Stimulated activated naive CD8-positive, alpha-beta T cell treated with anti-CD3 and anti-CD28 coated beads, Interleukin-15, Interleukin-2, amounts not matched to agents 100 ng/mL and 50 ng/mL, for 24 hours (primary cell): Measurements from ENCODE around the gene PTGFR.

Experiments used
- H3K27ac Mint-ChIP-seq: one replicate; pipeline ENCODE4 v1.8.0; 2021; ENCODE audit warnings: mild to moderate bottlenecking, mixed read lengths
- H3K27me3 Mint-ChIP-seq: one replicate; pipeline ENCODE4 v1.8.0; 2021; ENCODE audit warnings: mixed read lengths
- H3K36me3 Mint-ChIP-seq: one replicate; pipeline ENCODE4 v1.8.0; 2021; ENCODE audit warnings: low read depth, mixed read lengths
- H3K4me1 Mint-ChIP-seq: one replicate; pipeline ENCODE4 v1.8.0; 2021; ENCODE audit warnings: low read depth, mixed read lengths
- H3K4me3 Mint-ChIP-seq: one replicate; pipeline ENCODE4 v1.8.0; 2021; ENCODE audit warnings: mild to moderate bottlenecking, mixed read lengths
- H3K9me3 Mint-ChIP-seq: one replicate; pipeline ENCODE4 v1.8.0; 2021; ENCODE audit warnings: mixed read lengths

PTGFR gene

GRCh38 chr1:78543941-78544643 lies 53.3 kb downstream of the PTGFR start:
- Mint-ChIP-seq H3K27ac (no peak overlapping the region), H3K4me3 (no peak overlapping the region), H3K4me1 (no peaks in the 10 kb centered on the region), H3K36me3 (no peaks in the 10 kb centered on the region), H3K27me3 (peaks cover 10% of the 10 kb centered on the region), H3K9me3 (peaks cover 4% of the 10 kb centered on the region)

- peaks cover 6% of the 10 kb centered on the region for H3K27me3 Mint-ChIP-seq
- no peaks in the 10 kb centered on the region for H3K36me3 Mint-ChIP-seq
- H3K4me3 Mint-ChIP-seq, result no peak overlapping the region
- no peaks in the 10 kb centered on the region for H3K4me1 Mint-ChIP-seq
- H3K9me3 Mint-ChIP-seq, result no peaks in the 10 kb centered on the region
- H3K27ac Mint-ChIP-seq, result no peak overlapping the region
Measured at GRCh38 chr1:78547081-78547480, 56.3 kb downstream of the PTGFR start.

DNA sequence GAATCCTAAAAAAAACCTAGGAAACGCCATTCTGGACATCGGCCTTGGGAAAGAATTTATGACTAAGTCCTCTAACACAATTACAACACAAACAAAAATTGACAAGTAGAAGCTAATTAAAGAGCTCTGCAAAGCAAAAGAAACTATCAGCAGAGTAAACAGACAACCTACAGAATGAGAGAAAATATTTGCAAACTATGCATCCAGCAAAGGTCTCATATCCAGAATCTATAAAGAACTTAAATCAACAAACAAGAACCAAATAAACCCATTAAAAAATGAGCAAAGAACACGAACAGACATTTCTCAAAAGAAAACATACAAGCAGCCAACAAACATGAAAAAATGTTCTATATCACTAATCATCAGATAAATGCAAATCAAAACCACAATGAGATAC lies 58.6 kb downstream of the PTGFR start:
- peaks cover 9% of the 10 kb centered on the region for H3K27me3 Mint-ChIP-seq
- no peaks in the 10 kb centered on the region for H3K4me1 Mint-ChIP-seq
- no peak overlapping the region for H3K4me3 Mint-ChIP-seq
- no peaks in the 10 kb centered on the region for H3K9me3 Mint-ChIP-seq
- no peak overlapping the region for H3K27ac Mint-ChIP-seq
- H3K36me3 Mint-ChIP-seq, result no peaks in the 10 kb centered on the region

DNA sequence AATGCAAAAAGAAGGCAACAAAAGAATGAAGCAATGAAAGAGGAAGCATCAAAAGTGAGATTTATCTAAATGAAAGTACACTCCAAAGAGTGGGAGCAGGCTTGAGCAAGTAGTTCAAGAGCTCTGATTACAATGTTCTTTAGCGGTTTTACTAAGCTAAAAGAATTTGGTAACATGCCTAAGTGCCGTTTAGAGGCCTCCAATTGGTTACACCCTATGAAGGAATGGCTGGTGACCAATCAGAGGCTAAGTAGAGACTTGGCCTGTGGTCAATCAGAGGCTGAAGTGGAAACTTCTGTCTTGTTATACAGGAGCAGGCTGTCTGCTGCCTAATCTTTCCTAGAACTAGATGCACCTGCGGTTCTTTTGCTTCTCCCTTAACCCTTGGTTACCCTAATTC lies 59.1 kb downstream of the PTGFR start:
- Mint-ChIP-seq H3K9me3 (no peaks in the 10 kb centered on the region), H3K4me3 (no peak overlapping the region), H3K4me1 (no peaks in the 10 kb centered on the region), H3K27me3 (peaks cover 12% of the 10 kb centered on the region), H3K36me3 (no peaks in the 10 kb centered on the region), H3K27ac (no peak overlapping the region)

GRCh38 chr1:78553859-78554258 lies 63.1 kb downstream of the PTGFR start:
- Mint-ChIP-seq H3K36me3 (no peaks in the 10 kb centered on the region), H3K27me3 (peaks cover 21% of the 10 kb centered on the region), H3K27ac (no peak overlapping the region), H3K4me1 (no peaks in the 10 kb centered on the region), H3K9me3 (no peaks in the 10 kb centered on the region), H3K4me3 (no peak overlapping the region)

DNA sequence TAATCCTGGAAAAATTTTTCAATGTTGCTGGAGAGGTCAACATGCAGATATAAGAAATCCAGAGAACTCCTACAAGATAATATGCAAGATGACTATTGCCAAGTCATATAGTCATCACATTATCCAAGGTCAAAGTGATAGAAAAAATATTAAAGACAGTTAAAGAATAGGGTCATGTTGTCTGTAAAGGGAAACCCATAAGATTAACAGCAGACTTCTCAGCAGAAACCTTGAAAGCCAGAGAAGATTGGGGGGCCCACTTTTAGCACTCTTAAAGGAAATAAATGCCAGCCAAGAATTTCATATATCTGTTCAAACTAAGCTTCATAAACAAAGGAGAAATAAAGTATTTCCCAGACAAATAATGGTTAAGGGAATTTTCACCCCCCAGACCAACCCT lies 64.1 kb downstream of the PTGFR start:
- H3K9me3 Mint-ChIP-seq, result no peaks in the 10 kb centered on the region
- H3K4me3 Mint-ChIP-seq, result no peak overlapping the region
- H3K36me3 Mint-ChIP-seq, result no peaks in the 10 kb centered on the region
- H3K27me3 Mint-ChIP-seq, result peaks cover 21% of the 10 kb centered on the region
- H3K27ac Mint-ChIP-seq, result no peak overlapping the region
- no peaks in the 10 kb centered on the region for H3K4me1 Mint-ChIP-seq

GRCh38 chr1:78559680-78560079 lies 68.9 kb downstream of the PTGFR start:
- Mint-ChIP-seq H3K36me3 (no peaks in the 10 kb centered on the region), H3K4me3 (no peak overlapping the region), H3K9me3 (no peaks in the 10 kb centered on the region)

GRCh38 chr1:78560811-78561210 lies 70.0 kb downstream of the PTGFR start:
- Mint-ChIP-seq H3K4me3 (no peak overlapping the region), H3K9me3 (no peaks in the 10 kb centered on the region), H3K27ac (no peak overlapping the region), H3K27me3 (peaks cover 11% of the 10 kb centered on the region), H3K36me3 (no peaks in the 10 kb centered on the region), H3K4me1 (no peaks in the 10 kb centered on the region)

More at GRCh38 chr1:78559680-78560079, 68.9 kb downstream of the PTGFR start:
- Mint-ChIP-seq H3K27me3 (peaks cover 15% of the 10 kb centered on the region), H3K27ac (no peak overlapping the region), H3K4me1 (no peaks in the 10 kb centered on the region)

DNA sequence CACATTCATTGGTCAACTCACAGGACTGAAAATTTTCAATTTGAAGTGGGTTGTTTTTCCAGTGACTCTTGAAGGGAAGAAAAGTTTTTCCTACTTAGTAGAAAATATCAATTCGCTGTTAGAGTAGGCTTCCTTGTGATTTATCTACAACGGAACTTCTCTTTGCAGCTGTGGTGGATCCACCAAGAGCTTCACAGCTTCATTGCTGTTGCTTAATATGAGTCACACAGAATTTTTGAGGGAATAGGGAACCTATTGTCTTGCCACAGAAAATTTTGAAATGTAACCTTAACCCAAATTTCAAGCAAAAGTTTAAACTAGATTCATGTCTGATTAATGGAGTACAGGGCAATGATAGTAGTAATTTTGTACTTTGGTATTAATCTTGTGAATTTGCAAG lies 71.1 kb downstream of the PTGFR start:
- Mint-ChIP-seq H3K27me3 (peaks cover 5% of the 10 kb centered on the region), H3K4me3 (no peak overlapping the region), H3K27ac (no peak overlapping the region), H3K4me1 (no peaks in the 10 kb centered on the region), H3K36me3 (no peaks in the 10 kb centered on the region), H3K9me3 (no peaks in the 10 kb centered on the region)

- no peaks in the 10 kb centered on the region for H3K9me3 Mint-ChIP-seq
- no peak overlapping the region for H3K27ac Mint-ChIP-seq
- no peaks in the 10 kb centered on the region for H3K36me3 Mint-ChIP-seq
- H3K4me1 Mint-ChIP-seq, result no peaks in the 10 kb centered on the region
- H3K4me3 Mint-ChIP-seq, result no peak overlapping the region
- no peaks in the 10 kb centered on the region for H3K27me3 Mint-ChIP-seq
Measured at GRCh38 chr1:78565393-78565792, 74.6 kb downstream of the PTGFR start.

DNA sequence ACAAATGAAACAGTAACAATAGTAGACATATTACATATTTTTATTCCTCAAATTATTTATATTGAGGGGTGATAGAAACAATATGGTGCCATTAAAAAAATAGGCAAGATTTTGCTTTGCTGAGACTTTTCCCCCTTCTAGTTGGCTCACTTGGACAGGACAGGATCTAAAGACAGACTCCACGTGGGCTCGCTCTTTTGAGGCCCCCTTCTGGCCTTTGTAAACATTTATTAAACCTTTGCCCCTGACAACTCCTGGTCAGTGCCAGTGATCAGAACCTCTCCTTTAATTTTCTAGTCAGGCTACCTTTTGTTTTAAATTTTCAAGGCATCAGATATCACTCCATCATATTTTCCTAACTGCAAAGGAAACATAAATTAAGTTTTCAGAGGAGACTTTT lies 79.8 kb downstream of the PTGFR start:
- Mint-ChIP-seq H3K4me1 (no peaks in the 10 kb centered on the region), H3K27me3 (no peaks in the 10 kb centered on the region), H3K4me3 (no peak overlapping the region), H3K36me3 (no peaks in the 10 kb centered on the region), H3K9me3 (no peaks in the 10 kb centered on the region), H3K27ac (no peak overlapping the region)

DNA sequence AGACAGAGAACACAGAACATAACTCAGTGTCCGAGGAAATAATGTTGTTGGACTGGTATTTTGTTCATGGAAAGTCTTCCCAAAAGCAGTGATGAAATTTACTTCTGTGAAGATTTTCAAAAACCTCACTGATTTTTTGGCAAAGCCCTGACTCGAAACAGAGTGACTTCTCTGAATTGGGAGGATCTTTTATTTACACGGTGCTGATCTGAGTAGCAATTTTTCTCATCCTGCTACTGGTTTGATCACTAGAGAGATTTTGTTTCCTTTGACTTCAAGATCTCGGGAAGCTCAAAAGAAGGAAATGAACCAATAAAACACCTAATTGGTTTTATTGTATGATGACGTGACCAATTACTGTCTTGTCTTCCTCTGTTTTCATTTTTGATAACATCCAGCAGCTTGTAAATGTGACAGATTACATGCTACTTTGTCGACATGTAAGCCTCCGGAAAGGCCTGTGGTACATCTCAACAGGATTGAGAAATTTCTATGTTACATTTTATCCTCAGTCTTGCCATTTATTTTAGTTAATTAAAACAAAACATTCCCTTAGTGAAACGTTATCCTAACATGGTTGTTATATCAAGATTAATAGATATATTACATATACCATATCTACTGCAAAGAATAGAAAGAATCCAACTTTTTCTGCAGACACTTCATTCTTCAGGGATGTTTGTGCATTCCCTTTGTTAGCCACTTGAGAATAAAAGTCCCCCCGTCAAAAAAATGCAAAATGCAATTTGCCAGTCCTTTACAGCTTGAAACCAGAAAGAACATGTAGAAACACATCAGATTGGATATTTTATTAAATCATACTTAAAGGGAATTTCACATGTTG lies 86.7 kb downstream of the PTGFR start:
- Mint-ChIP-seq H3K27ac (no peak overlapping the region), H3K4me3 (no peak overlapping the region), H3K27me3 (no peaks in the 10 kb centered on the region), H3K4me1 (no peaks in the 10 kb centered on the region), H3K9me3 (no peaks in the 10 kb centered on the region), H3K36me3 (no peaks in the 10 kb centered on the region)

DNA sequence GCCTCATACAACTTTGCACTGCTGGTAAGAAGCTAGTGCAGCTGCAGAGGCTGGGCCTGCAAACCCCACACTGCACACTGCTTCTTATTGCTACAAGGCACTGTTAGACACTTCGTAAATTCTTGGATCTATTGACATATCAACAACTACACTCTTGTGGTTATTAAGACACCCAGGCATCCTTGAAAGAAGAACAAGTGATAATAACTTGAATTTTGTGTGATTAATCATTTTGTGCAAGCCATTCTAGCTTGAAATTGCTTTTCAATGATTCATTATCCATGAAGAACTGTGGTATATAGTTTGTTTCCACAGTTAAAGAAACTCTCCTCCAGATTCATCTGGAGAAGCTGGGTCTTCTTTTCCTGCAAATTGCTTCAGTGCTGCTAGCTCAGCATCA lies 95.8 kb downstream of the PTGFR start:
- Mint-ChIP-seq H3K4me1 (no peaks in the 10 kb centered on the region), H3K36me3 (no peaks in the 10 kb centered on the region), H3K27ac (no peak overlapping the region), H3K9me3 (no peaks in the 10 kb centered on the region), H3K4me3 (no peak overlapping the region), H3K27me3 (peaks cover 6% of the 10 kb centered on the region)

DNA sequence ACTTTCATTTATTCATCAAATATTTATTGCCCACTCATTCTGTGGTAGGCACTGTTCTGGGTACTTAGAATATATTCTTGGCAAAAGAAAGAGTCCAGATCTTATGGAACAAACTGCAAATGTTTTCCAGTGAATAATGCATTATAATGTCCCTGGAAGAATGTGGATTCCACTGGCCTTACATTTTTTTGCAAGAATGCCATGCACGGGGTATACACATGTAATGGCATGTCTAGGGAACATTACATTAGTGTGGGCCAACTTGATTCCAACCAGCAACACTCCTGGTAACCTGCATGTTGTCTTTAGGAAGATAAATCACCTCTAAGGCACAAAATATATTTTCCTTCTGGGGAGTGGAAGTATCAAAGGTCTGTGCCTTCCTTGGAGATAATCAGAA lies 96.4 kb downstream of the PTGFR start:
- Mint-ChIP-seq H3K36me3 (no peaks in the 10 kb centered on the region), H3K9me3 (no peaks in the 10 kb centered on the region), H3K4me1 (no peaks in the 10 kb centered on the region), H3K4me3 (no peak overlapping the region), H3K27me3 (peaks cover 6% of the 10 kb centered on the region), H3K27ac (no peak overlapping the region)
